Stimulated activated CD8-positive, alpha-beta memory T cell treated with anti-CD3 and anti-CD28 coated beads, Interleukin-15, amount 100 ng/mL, for 4 hours (primary cell): ENCODE data around the gene MYF5.

Experiments used
- DNase-seq, 2 donors: peaks; one replicate each; pipeline ENCODE4 v3.0.0-alpha.2; 2020; ENCODE audit warnings: low read depth in 2 of 2

The MYF5 gene

DNA sequence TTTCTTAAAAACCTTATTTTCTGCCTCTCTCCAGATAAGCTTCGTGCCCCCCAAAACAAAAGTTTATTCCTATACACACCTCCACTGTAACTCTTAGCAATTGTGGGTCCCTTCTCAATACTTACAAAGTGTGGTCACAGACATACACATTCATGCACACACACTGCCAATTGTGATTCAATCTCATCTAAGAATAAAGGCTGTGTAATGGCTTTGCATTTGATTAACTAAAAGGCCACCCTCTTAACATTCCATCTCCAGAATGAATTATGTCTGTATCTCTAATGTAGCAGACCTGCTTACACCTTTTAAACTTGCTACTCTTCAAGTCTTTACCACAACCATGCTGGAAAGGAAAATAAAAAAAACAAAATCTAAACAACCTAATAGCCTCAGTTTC, 49.5 kb downstream of the MYF5 start:
- no peak for DNase-seq

GRCh38 chr12:80766897-80767296, 50.2 kb downstream of the MYF5 start:
- DNase-seq = no peak
